T-cell (primary cell): Measurements from ENCODE around the gene DOCK9. TPM values are rescaled to one million over a fixed set of nuclear protein-coding genes. Genes with fewer than 3 reads are reported as not detected.

Source experiments
- ATAC-seq, 4 experiments: fragments of 200-7000 bp in 3 of 4; fragments of 150-1000 bp in 1 of 4; cut with Tn5 transposase; replicated peaks in 1 of 4; 1 replicate in 3 of 4; 2 replicates in 1 of 4; pipeline ENCODE4 v1.10.0; 2021; ENCODE audit warnings: moderate library complexity in 3 of 4, mild to moderate bottlenecking in 2 of 4, moderate number of reproducible peaks in 1 of 4
- CTCF ChIA-PET, 2 donors: fragments of 300-600 bp; sonication (Branson Sonifier 250); formaldehyde crosslinking; loops; one replicate each; lab custom pipeline; 2022; ENCODE audit warnings: antibody characterized with exemption in 2 of 2; lab: Charles Lee
- POLR2A ChIA-PET, 2 donors: fragments of 300-600 bp; sonication (Branson Sonifier 250); formaldehyde crosslinking; loops; one replicate each; lab custom pipeline; 2022; ENCODE audit warnings: antibody characterized with exemption in 2 of 2; lab: Charles Lee
- DNase-seq, 35 experiments: peaks; one replicate each; pipeline versions ENCODE4 v3.0.0 to v3.0.0-alpha.2; 2013 to 2023
- H3K27ac ChIP-seq: one replicate; pipeline ENCODE4 v1.5.1; 2013; ENCODE audit warnings: low read length
- H3K27me3 ChIP-seq, 2 experiments: replicated peaks in 1 of 2; 1 replicate in 1 of 2; 2 replicates in 1 of 2; pipeline versions ENCODE4 v1.6.1 to v1.7.0; 2013; ENCODE audit warnings: low read length in 1 of 2, mixed read lengths in 1 of 2; ENCODE audit not compliant: control insufficient read depth in 2 of 2, insufficient read depth in 2 of 2; ENCODE audit errors: extremely low read depth in 1 of 2
- H3K36me3 ChIP-seq, 2 donors: 1 replicate in 1 of 2; 2 replicates in 1 of 2; pipeline versions ENCODE4 v1.6.1 to v1.7.0; 2013; ENCODE audit warnings: low read length in 1 of 2; ENCODE audit not compliant: control insufficient read depth in 2 of 2, insufficient read depth in 1 of 2; ENCODE audit errors: extremely low read depth in 1 of 2
- H3K4me1 ChIP-seq, 2 experiments: 1 replicate in 1 of 2; 2 replicates in 1 of 2; pipeline versions ENCODE4 v1.6.1 to v1.7.0; 2013; ENCODE audit warnings: low read length in 2 of 2, mixed read lengths in 1 of 2; ENCODE audit not compliant: insufficient read depth in 2 of 2, control insufficient read depth in 1 of 2; ENCODE audit errors: extremely low read depth in 1 of 2
- H3K4me3 ChIP-seq, 2 donors: 1 replicate in 1 of 2; 2 replicates in 1 of 2; pipeline versions ENCODE4 v1.5.1 to v1.7.0; 2013; ENCODE audit warnings: mild to moderate bottlenecking in 2 of 2, low read length in 1 of 2, moderate library complexity in 1 of 2; ENCODE audit not compliant: control insufficient read depth in 1 of 2; ENCODE audit errors: extremely low read depth in 1 of 2
- H3K9me3 ChIP-seq: 2 replicates; pipeline ENCODE4 v1.7.0; 2013
- H3K27ac Mint-ChIP-seq, 2 donors: one replicate each; pipeline ENCODE4 v1.8.0; 2020 to 2021; ENCODE audit warnings: mild to moderate bottlenecking in 2 of 2, mixed read lengths in 2 of 2
- H3K27me3 Mint-ChIP-seq, 2 donors: one replicate each; pipeline ENCODE4 v1.8.0; 2021 to 2022; ENCODE audit warnings: mixed read lengths in 2 of 2
- H3K36me3 Mint-ChIP-seq: one replicate; pipeline ENCODE4 v1.8.0; 2021; ENCODE audit warnings: mixed read lengths
- H3K4me1 Mint-ChIP-seq, 3 donors: one replicate each; pipeline ENCODE4 v1.8.0; 2020 to 2022; ENCODE audit warnings: mixed read lengths in 3 of 3, mild to moderate bottlenecking in 1 of 3
- H3K4me3 Mint-ChIP-seq, 3 donors: one replicate each; pipeline ENCODE4 v1.8.0; 2020 to 2022; ENCODE audit warnings: mild to moderate bottlenecking in 3 of 3, mixed read lengths in 3 of 3, moderate library complexity in 3 of 3
- H3K9me3 Mint-ChIP-seq, 3 donors: one replicate each; pipeline ENCODE4 v1.8.0; 2020 to 2022; ENCODE audit warnings: mixed read lengths in 3 of 3
- WGBS: methylation state at CpG from one replicate; pipeline ENCODE4 v1.1.5; 2013; ENCODE audit warnings: missing lambda C conversion rate; ENCODE audit not compliant: insufficient coverage; 5-methylcytosine and 5-hydroxymethylcytosine counted together
- total RNA-seq, 35 experiments: library from RNA in 6 of 35; stranded (reverse) in 6 of 35; fragments of 120-200 nt in 1 of 35; gene quantifications; one replicate each; pipeline versions ENCODE4 v1.2.1 to v1.2.4 and lab custom pipeline; 2013 to 2026

DOCK9 gene
- total RNA-seq, 5 donors from 2014 or later (not counting 1 experiment from before 2014, with no cell fraction given), result 96.2 to 170 (median 162) TPM

- Mint-ChIP-seq H3K27me3 (no peaks in the 10 kb centered on the region), H3K4me3 (no peak overlapping the region), H3K36me3 (peaks cover 75% of the 10 kb centered on the region), H3K9me3 (no peaks in the 10 kb centered on the region), H3K4me1 (no peaks in the 10 kb centered on the region), H3K27ac (no peak overlapping the region)
- Histone ChIP-seq H3K4me1 (no peaks in the 10 kb centered on the region), H3K27ac (no peak overlapping the region), H3K4me3 (no peak overlapping the region), H3K9me3 (no peaks in the 10 kb centered on the region), H3K36me3 (peaks cover 4 to 92% of the 10 kb centered on the region in 2 donors), H3K27me3 (no peaks in the 10 kb centered on the region)
- ChIA-PET POLR2A (no interaction called here), CTCF (no interaction called here)
- DNase-seq (no peak), ATAC-seq (no peak)
- WGBS, result 69% methylated on average over 4 of the region's 5 CpGs
These were observed 120.9 kb downstream of the DOCK9 start for GRCh38 chr13:98856983-98857382.

DNA sequence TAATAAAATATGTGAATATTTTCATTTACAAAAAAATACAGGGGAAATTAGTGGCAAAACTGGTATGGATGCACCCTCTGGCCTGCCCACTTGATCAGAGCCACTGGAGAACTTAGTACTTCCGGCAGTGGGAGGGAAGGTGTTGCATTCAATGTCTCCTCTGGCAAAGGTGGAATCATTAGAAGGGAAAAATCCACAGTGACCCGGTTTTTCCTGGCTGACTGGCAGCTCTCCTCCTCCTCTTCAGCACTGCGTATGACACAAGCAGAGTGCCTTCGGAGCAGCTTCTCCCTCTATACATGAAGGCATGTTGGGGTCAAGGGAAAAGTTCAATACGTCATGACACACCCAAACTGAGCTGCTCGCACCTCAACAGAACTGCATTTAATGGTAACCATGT, 123.4 kb downstream of the DOCK9 start:
- H3K27ac ChIP-seq, result no peak overlapping the region
- Mint-ChIP-seq H3K36me3 (peaks cover 73% of the 10 kb centered on the region), H3K4me3 (no peak overlapping the region), H3K27me3 (no peaks in the 10 kb centered on the region), H3K9me3 (no peaks in the 10 kb centered on the region), H3K4me1 (no peaks in the 10 kb centered on the region), H3K27ac (no peak overlapping the region)
- H3K36me3 ChIP-seq, result peaks cover 4 to 82% of the 10 kb centered on the region in 2 donors
- DNase-seq (no peak), ATAC-seq (no peak)
- no peak overlapping the region for H3K4me3 ChIP-seq
- H3K9me3 ChIP-seq, result no peaks in the 10 kb centered on the region
- no CpG with 5 or more reads among the region's 6 CpGs for WGBS
- H3K4me1 ChIP-seq, result no peaks in the 10 kb centered on the region
- no peaks in the 10 kb centered on the region for H3K27me3 ChIP-seq
- CTCF ChIA-PET, result no interaction called here
- POLR2A ChIA-PET, result interaction anchor here in 1 of 2 donors (0.5 kb wide), 1 partner anchor 177 kb away, joined by 3 read pairs; no protein-coding TSS in a partner anchor

DNA sequence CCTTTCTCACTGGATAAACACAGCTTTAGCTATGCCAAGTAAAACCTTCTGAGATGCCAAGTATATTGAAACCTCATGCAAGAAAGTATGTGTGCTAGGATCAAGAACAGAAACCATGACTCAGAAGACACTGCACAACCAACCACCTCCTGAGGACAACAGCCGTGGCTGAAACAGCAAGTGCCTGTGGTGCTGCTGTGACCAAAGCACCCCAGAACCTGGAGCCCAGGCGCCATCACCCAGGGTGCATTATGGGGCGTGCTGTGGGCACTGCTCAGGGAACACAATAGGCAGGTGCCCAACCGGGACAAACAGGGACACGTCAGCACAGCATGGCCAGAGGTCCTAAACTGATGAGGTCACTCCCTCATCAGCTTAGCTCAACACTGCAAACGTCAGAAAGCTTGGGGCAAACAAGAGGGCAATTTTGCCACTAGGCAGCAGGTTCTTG, 124.1 kb downstream of the DOCK9 start:
- CTCF ChIA-PET, result interaction anchor here in 1 of 2 donors (0.6 kb wide), 1 partner anchor 10 kb away, joined by 4 read pairs; no protein-coding TSS in a partner anchor
- Histone ChIP-seq H3K4me1 (no peaks in the 10 kb centered on the region), H3K36me3 (peaks cover 4 to 80% of the 10 kb centered on the region in 2 donors), H3K27me3 (no peaks in the 10 kb centered on the region), H3K4me3 (no peak overlapping the region), H3K9me3 (no peaks in the 10 kb centered on the region), H3K27ac (no peak overlapping the region)
- H3K9me3 Mint-ChIP-seq, result no peaks in the 10 kb centered on the region
- H3K27ac Mint-ChIP-seq, result no peak overlapping the region
- no peak overlapping the region for H3K4me3 Mint-ChIP-seq
- ATAC-seq (no peak), DNase-seq (peak in 1 of 35 experiments; percentile 3)
- H3K4me1 Mint-ChIP-seq, result no peaks in the 10 kb centered on the region
- H3K36me3 Mint-ChIP-seq, result peaks cover 67% of the 10 kb centered on the region
- POLR2A ChIA-PET, result no interaction called here
- no peaks in the 10 kb centered on the region for H3K27me3 Mint-ChIP-seq
- 61% methylated on average over 4 of the region's 6 CpGs for WGBS

- H3K27me3 Mint-ChIP-seq, result no peaks in the 10 kb centered on the region
- peaks cover 66% of the 10 kb centered on the region for H3K36me3 Mint-ChIP-seq
- WGBS, result 57% methylated on average over 1 of the region's 6 CpGs
- Histone ChIP-seq H3K27me3 (no peaks in the 10 kb centered on the region), H3K4me1 (no peaks in the 10 kb centered on the region), H3K9me3 (no peaks in the 10 kb centered on the region), H3K27ac (no peak overlapping the region), H3K36me3 (peaks cover 9 to 77% of the 10 kb centered on the region in 2 donors), H3K4me3 (no peak overlapping the region)
- ChIA-PET POLR2A (interaction anchor here in 1 of 2 donors (0.6 kb wide), 1 partner anchor 605 kb away, joined by 3 read pairs; no protein-coding TSS in a partner anchor), CTCF (no interaction called here)
- ATAC-seq (no peak), DNase-seq (no peak)
- H3K4me1 Mint-ChIP-seq, result no peaks in the 10 kb centered on the region
- no peak overlapping the region for H3K4me3 Mint-ChIP-seq
- H3K9me3 Mint-ChIP-seq, result no peaks in the 10 kb centered on the region
- peak overlapping the region in 1 of 2 donors; percentile 9 for H3K27ac Mint-ChIP-seq
These were observed 126.6 kb downstream of the DOCK9 start for GRCh38 chr13:98851276-98851675.

DNA sequence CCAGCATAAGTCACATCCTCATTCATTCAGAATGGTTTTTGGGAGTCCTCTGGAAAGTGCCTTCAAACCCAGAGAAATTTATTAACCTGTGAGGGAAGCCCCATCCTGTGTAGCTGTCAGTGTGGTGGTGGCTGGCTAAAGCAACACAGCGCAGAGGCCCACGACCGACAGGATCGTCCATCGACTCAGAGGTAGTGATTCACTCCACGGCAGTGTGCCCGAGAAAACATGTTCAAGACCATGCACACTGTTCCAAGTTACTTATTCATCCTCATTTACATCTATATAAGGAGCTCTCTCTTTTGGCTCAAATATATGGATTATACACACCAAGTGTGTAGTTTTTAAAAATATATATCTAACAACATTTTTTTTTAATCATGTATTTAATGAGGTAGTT, 129.1 kb downstream of the DOCK9 start:
- H3K9me3 Mint-ChIP-seq, result no peaks in the 10 kb centered on the region
- no peaks in the 10 kb centered on the region for H3K9me3 ChIP-seq
- peaks cover 62% of the 10 kb centered on the region for H3K36me3 Mint-ChIP-seq
- H3K27ac ChIP-seq, result no peak overlapping the region
- WGBS, result 100% methylated on average over 4 of the region's 7 CpGs
- H3K27me3 ChIP-seq, result no peaks in the 10 kb centered on the region
- peaks cover 11 to 74% of the 10 kb centered on the region in 2 donors for H3K36me3 ChIP-seq
- ATAC-seq, result no peak
- ChIA-PET POLR2A (no interaction called here), CTCF (interaction anchor here in 1 of 2 donors (0.6 kb wide), 1 partner anchor 365 kb away, joined by 4 read pairs; no protein-coding TSS in a partner anchor)
- no peaks in the 10 kb centered on the region for H3K4me1 ChIP-seq
- no peak for DNase-seq
- H3K4me3 Mint-ChIP-seq, result no peak overlapping the region
- no peaks in the 10 kb centered on the region for H3K27me3 Mint-ChIP-seq
- H3K4me3 ChIP-seq, result no peak overlapping the region
- no peak overlapping the region for H3K27ac Mint-ChIP-seq
- no peaks in the 10 kb centered on the region for H3K4me1 Mint-ChIP-seq

DNA sequence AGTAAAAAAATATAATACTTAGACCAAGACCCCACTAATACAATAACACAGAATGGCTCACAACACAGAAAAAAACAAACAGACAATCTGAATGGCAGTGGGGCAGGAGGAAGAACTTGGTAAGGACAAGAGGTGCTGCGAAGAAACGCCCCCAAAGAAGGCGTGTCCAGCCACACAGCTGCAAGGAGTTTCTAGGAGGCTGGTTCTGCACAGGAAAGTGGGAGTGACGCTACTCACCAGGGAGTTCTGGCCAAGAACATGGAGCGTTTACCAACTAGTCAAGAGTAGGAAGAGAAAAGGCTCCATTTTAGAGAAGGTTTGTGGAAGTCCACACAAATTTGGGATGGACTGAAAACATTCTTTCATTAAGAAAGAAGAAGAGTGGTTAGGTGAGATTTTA, 130.1 kb downstream of the DOCK9 start:
- peaks cover 0 to 7% (median 6%) of the 10 kb centered on the region in 3 donors for H3K4me1 Mint-ChIP-seq
- no peaks in the 10 kb centered on the region for H3K4me1 ChIP-seq
- DNase-seq (no peak), ATAC-seq (no peak)
- H3K36me3 ChIP-seq, result peaks cover 8 to 69% of the 10 kb centered on the region in 2 donors
- H3K4me3 Mint-ChIP-seq, result no peak overlapping the region
- CTCF ChIA-PET, result no interaction called here
- peaks cover 60% of the 10 kb centered on the region for H3K36me3 Mint-ChIP-seq
- H3K9me3 Mint-ChIP-seq, result no peaks in the 10 kb centered on the region
- H3K27ac ChIP-seq, result no peak overlapping the region
- H3K4me3 ChIP-seq, result no peak overlapping the region
- 78% methylated on average over 5 of the region's 5 CpGs for WGBS
- H3K27me3 ChIP-seq, result no peaks in the 10 kb centered on the region
- no peak overlapping the region for H3K27ac Mint-ChIP-seq
- H3K27me3 Mint-ChIP-seq, result no peaks in the 10 kb centered on the region
- POLR2A ChIA-PET, result no interaction called here
- no peaks in the 10 kb centered on the region for H3K9me3 ChIP-seq
